HFFc6 (cell line): ENCODE data around the gene FBXO47. TPM values are rescaled to one million over a fixed set of nuclear protein-coding genes. Genes with fewer than 3 reads are reported as not detected.

Experiments
- DNase-seq: peaks from one replicate; pipeline ENCODE4 v3.0.0-alpha.2; 2018
- H3K27ac Mint-ChIP-seq: 2 replicates; pipeline ENCODE4 v1.8.0; 2020; ENCODE audit warnings: mild to moderate bottlenecking, mixed read lengths
- H3K27me3 Mint-ChIP-seq: 2 replicates; pipeline ENCODE4 v1.8.0; 2021; ENCODE audit warnings: mild to moderate bottlenecking, moderate library complexity, mixed read lengths; ENCODE audit not compliant: insufficient read depth
- H3K36me3 Mint-ChIP-seq: 2 replicates; pipeline ENCODE4 v1.8.0; 2021; ENCODE audit warnings: low read depth, mixed read lengths
- H3K4me1 Mint-ChIP-seq: 2 replicates; pipeline ENCODE4 v1.8.0; 2020; ENCODE audit warnings: low read depth, mixed read lengths
- H3K4me3 Mint-ChIP-seq: 2 replicates; pipeline ENCODE4 v1.8.0; 2020; ENCODE audit warnings: mild to moderate bottlenecking, moderate library complexity, mixed read lengths
- H3K9me3 Mint-ChIP-seq: 2 replicates; pipeline ENCODE4 v1.8.0; 2020; ENCODE audit warnings: mild to moderate bottlenecking, mixed read lengths
- microRNA-seq: library from miRNA; unstranded; fragments of <30 nt; microRNA quantifications from one replicate; pipeline ENCODE4, GENCODE V29; 2019
- total RNA-seq, 6 experiments: library from RNA; stranded (reverse); fragmentation: NEBNext Ultra II Directional; extraction: Animal tissue kit (Norgen Biotek cat#: 25700); gene quantifications; 2 replicates in 1 of 6; 3 replicates in 5 of 6; pipeline ENCODE4 v1.2.3, GENCODE V29; 2021
- TF ChIP-seq, protein P1 (sequence below): fragments of 200-600 bp; sonication (generic); IDR thresholded peaks from 2 replicates; pipeline ENCODE4 v1.5.0; 2021; ENCODE audit warnings: antibody characterized with exemption, mild to moderate bottlenecking

FBXO47 gene
- total RNA-seq, 6 experiments from 2014 or later, result not detected

DNA sequence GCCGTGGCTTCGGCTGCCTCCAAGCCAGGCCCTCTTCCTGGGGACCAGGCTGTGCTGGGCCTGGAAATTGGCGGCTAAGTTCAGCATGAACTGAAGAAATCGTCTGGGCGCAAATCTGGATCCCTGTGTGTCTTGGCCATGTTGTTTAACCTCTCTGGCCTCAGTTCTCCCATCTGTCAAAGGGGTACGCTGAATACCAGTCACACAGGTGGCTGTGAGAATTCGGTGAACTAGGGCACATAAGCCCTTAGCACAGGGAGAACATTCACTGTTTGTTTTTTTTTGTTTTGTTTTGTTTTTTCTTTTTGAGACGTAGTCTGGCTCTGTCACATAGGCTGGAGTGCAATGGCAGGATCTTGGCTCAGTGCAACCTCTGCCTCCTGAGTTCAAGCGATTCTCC, 78.4 kb downstream of the FBXO47 start:
- H3K27ac Mint-ChIP-seq, result no peak overlapping the region
- TF ChIP-seq, protein P1, sequence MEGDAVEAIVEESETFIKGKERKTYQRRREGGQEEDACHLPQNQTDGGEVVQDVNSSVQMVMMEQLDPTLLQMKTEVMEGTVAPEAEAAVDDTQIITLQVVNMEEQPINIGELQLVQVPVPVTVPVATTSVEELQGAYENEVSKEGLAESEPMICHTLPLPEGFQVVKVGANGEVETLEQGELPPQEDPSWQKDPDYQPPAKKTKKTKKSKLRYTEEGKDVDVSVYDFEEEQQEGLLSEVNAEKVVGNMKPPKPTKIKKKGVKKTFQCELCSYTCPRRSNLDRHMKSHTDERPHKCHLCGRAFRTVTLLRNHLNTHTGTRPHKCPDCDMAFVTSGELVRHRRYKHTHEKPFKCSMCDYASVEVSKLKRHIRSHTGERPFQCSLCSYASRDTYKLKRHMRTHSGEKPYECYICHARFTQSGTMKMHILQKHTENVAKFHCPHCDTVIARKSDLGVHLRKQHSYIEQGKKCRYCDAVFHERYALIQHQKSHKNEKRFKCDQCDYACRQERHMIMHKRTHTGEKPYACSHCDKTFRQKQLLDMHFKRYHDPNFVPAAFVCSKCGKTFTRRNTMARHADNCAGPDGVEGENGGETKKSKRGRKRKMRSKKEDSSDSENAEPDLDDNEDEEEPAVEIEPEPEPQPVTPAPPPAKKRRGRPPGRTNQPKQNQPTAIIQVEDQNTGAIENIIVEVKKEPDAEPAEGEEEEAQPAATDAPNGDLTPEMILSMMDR, result no peak
- no peak for DNase-seq
- H3K4me3 Mint-ChIP-seq, result no peak overlapping the region
- H3K36me3 Mint-ChIP-seq, result peaks cover 21% of the 10 kb centered on the region
- H3K4me1 Mint-ChIP-seq, result peaks cover 36% of the 10 kb centered on the region
- no peaks in the 10 kb centered on the region; the same call in 1 of the 2 replicates for H3K27me3 Mint-ChIP-seq
- no peaks in the 10 kb centered on the region for H3K9me3 Mint-ChIP-seq

DNA sequence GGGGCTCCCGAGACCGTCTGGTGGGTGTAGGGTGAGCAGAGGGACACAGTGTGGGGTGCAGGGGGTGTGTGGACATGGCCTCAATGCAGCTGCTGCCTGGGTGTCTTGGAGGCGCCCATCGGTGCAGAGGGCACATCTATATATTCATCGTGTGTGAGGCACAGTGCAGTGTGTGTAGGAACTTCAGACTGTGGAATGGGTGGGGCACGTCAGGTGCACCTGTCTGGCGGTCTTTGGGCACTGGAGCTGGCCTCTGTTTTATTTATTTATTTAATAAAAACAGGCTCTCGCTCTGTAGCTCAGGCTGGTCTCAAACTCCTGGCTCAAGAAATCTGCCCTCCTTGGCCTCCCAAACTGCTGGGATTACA, 80.6 kb downstream of the FBXO47 start:
- peak overlapping the region; percentile 59 for H3K27ac Mint-ChIP-seq
- H3K9me3 Mint-ChIP-seq, result no peaks in the 10 kb centered on the region
- H3K4me1 Mint-ChIP-seq, result peaks cover 58% of the 10 kb centered on the region
- TF ChIP-seq, protein P1, result no peak
- H3K4me3 Mint-ChIP-seq, result no peak overlapping the region
- DNase-seq, result no peak
- H3K36me3 Mint-ChIP-seq, result peaks cover 38% of the 10 kb centered on the region
- H3K27me3 Mint-ChIP-seq, result no peaks in the 10 kb centered on the region; the same call in 1 of the 2 replicates

Small RNA genes within 50 kb of the gene (microRNA-seq; reads per million reads assigned to microRNA genes)
- 3.1 reads per million for gene MIR6779

Other genes starting within 250 kb of the FBXO47 start
- 10 to 100 TPM; 35.0 to 38.7 (median 36.6) TPM for gene CISD3, start 237.1 kb downstream of the FBXO47 start, total RNA-seq
- gene PCGF2, start 219.1 kb downstream of the FBXO47 start, total RNA-seq, result 10 to 100 TPM; 59.7 to 73.5 (median 69.0) TPM
- gene PSMB3, start 214.7 kb downstream of the FBXO47 start, total RNA-seq, result 100 to 1,000 TPM; 232 to 273 (median 253) TPM
- 10 to 100 TPM; 48.7 to 61.8 (median 55.5) TPM for gene PIP4K2B, start 167.8 kb downstream of the FBXO47 start, total RNA-seq
- gene CWC25, start 142.1 kb downstream of the FBXO47 start, total RNA-seq, result 10 to 100 TPM; 11.0 to 13.7 (median 12.9) TPM
- gene RPL23, start 113.7 kb downstream of the FBXO47 start, total RNA-seq, result 1,000 to 10,000 TPM; 1,099 to 1,402 (median 1,310) TPM
- gene LASP1, start 97.3 kb downstream of the FBXO47 start, total RNA-seq, result 100 to 1,000 TPM; 428 to 517 (median 484) TPM
- gene PLXDC1, start 184.2 kb upstream of the FBXO47 start, total RNA-seq, result 1 to 10 TPM in 2 of 6 experiments, under 1 TPM in 4; 0.20 to 2.2 (median 0.69) TPM
- gene ARL5C, start 198.8 kb upstream of the FBXO47 start, total RNA-seq, result not detected
- gene CACNB1, start 230.3 kb upstream of the FBXO47 start, total RNA-seq, result 1 to 10 TPM; 5.1 to 7.0 (median 6.1) TPM
- gene RPL19, start 232.9 kb upstream of the FBXO47 start, total RNA-seq, result 1,000 to 10,000 TPM; 1,574 to 1,911 (median 1,762) TPM